GM10266 (cell line): ENCODE data around the gene PM20D2.

Experiments used
- DNase-seq: peaks from one replicate; pipeline ENCODE4 v3.0.0; 2012; ENCODE audit errors: extremely low spot score
- CTCF ChIP-seq: IDR thresholded peaks from 2 replicates; pipeline ENCODE4 v1.5.1; 2012; ENCODE audit warnings: mild to moderate bottlenecking, low read depth; ENCODE audit not compliant: control insufficient read depth, insufficient read depth; ENCODE audit errors: missing control alignments

The PM20D2 gene

GRCh38 chr6:89161326-89162046 lies 15.6 kb downstream of the PM20D2 start:
- no peak for DNase-seq
- TF ChIP-seq CTCF = no peak

- TF ChIP-seq CTCF = no peak
- DNase-seq = no peak
Observed at GRCh38 chr6:89162047-89162371, 16.2 kb downstream of the PM20D2 start.

- no peak for TF ChIP-seq CTCF
- DNase-seq = no peak
Observed at GRCh38 chr6:89172131-89172530, 26.3 kb downstream of the PM20D2 start.

GRCh38 chr6:89173634-89174033 lies 27.8 kb downstream of the PM20D2 start:
- TF ChIP-seq CTCF = no peak
- DNase-seq = no peak

GRCh38 chr6:89180112-89180511 lies 34.3 kb downstream of the PM20D2 start:
- TF ChIP-seq CTCF = no peak
- no peak for DNase-seq

GRCh38 chr6:89180971-89181370 lies 35.1 kb downstream of the PM20D2 start:
- DNase-seq = no peak
- no peak for TF ChIP-seq CTCF

GRCh38 chr6:89183294-89183693 lies 37.4 kb downstream of the PM20D2 start:
- DNase-seq = no peak
- no peak for TF ChIP-seq CTCF
